Esophagus squamous epithelium (tissue), 5 donors: ENCODE data around the gene PTPRD. TPM values are rescaled to one million over a fixed set of nuclear protein-coding genes. Genes with fewer than 3 reads are reported as not detected.

Experiments
- DNase-seq: peaks from one replicate; lab custom pipeline; 2025; lab: John Stamatoyannopoulos, UW
- H3K27ac ChIP-seq, 4 donors: fragments of 200-600 bp; sonication (generic); one replicate each; pipeline ENCODE4 v1.5.1; 2016 to 2019; ENCODE audit warnings: mild to moderate bottlenecking in 1 of 4
- H3K27me3 ChIP-seq, 4 donors: fragments of 200-600 bp; sonication (generic); 1 replicate in 3 of 4; 2 replicates in 1 of 4; pipeline versions ENCODE4 v1.5.1 to v1.6.0; 2017 to 2021; ENCODE audit warnings: antibody characterized with exemption in 1 of 4
- H3K36me3 ChIP-seq, 3 donors: fragments of 200-600 bp; sonication (generic); one replicate each; pipeline ENCODE4 v1.5.1; 2016 to 2019
- H3K4me1 ChIP-seq, 3 donors: fragments of 200-600 bp; sonication (generic); one replicate each; pipeline ENCODE4 v1.5.1; 2017 to 2019
- H3K4me3 ChIP-seq, 4 donors: fragments of 200-600 bp; sonication (generic); 1 replicate in 3 of 4; 2 replicates in 1 of 4; pipeline ENCODE4 v1.5.1; 2016 to 2019; ENCODE audit warnings: mild to moderate bottlenecking in 2 of 4, moderate library complexity in 1 of 4
- H3K9me3 ChIP-seq, 3 donors: fragments of 200-600 bp; sonication (generic); one replicate each; pipeline ENCODE4 v1.5.1; 2016 to 2019
- POLR2A ChIP-seq, 4 donors: fragments of 450-650 bp; IDR thresholded peaks; one replicate each; pipeline ENCODE4 v1.6.1; 2017; ENCODE audit warnings: antibody characterized with exemption in 4 of 4, mild to moderate bottlenecking in 4 of 4, moderate library complexity in 3 of 4
- WGBS, 2 donors: methylation state at CpG; one replicate each; pipeline ENCODE4 v1.1.5; 2018; 5-methylcytosine and 5-hydroxymethylcytosine counted together
- intact Hi-C: fragments of 100-400 bp; cut with DNase I; formaldehyde crosslinking; loops from one replicate; pipeline ENCODE4 v1.15.0; 2022
- total RNA-seq, 4 donors: library from RNA; depleted of rRNA; stranded (reverse); fragments of >200 nt; gene quantifications; one replicate each; pipeline ENCODE4 v1.1.0, GENCODE V29; 2016
- TF ChIP-seq, protein P1 (sequence below), 6 experiments: fragments of 450-650 bp in 4 of 6; fragments of 200-600 bp in 2 of 6; sonication (generic) in 2 of 6; IDR thresholded peaks; one replicate each; pipeline ENCODE4 v1.5.1; 2016 to 2019; ENCODE audit warnings: antibody characterized with exemption in 6 of 6, mild to moderate bottlenecking in 4 of 6, moderate library complexity in 4 of 6
- donor health status: DM: yes; HTN: yes; CAD: no.

PTPRD gene
- total RNA-seq, 4 donors from 2014 or later: 0.23 to 16.3 (median 6.6) TPM

- TF ChIP-seq POLR2A (IDR thresholded peaks at IDR 0.05): no peak
- TF ChIP-seq, protein P1, sequence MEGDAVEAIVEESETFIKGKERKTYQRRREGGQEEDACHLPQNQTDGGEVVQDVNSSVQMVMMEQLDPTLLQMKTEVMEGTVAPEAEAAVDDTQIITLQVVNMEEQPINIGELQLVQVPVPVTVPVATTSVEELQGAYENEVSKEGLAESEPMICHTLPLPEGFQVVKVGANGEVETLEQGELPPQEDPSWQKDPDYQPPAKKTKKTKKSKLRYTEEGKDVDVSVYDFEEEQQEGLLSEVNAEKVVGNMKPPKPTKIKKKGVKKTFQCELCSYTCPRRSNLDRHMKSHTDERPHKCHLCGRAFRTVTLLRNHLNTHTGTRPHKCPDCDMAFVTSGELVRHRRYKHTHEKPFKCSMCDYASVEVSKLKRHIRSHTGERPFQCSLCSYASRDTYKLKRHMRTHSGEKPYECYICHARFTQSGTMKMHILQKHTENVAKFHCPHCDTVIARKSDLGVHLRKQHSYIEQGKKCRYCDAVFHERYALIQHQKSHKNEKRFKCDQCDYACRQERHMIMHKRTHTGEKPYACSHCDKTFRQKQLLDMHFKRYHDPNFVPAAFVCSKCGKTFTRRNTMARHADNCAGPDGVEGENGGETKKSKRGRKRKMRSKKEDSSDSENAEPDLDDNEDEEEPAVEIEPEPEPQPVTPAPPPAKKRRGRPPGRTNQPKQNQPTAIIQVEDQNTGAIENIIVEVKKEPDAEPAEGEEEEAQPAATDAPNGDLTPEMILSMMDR (IDR thresholded peaks at IDR 0.05): no peak
- Histone ChIP-seq H3K4me1 (no peaks in the 10 kb centered on the region), H3K27me3 (no peaks in the 10 kb centered on the region), H3K36me3 (no peaks in the 10 kb centered on the region), H3K4me3 (no peak overlapping the region), H3K27ac (no peak overlapping the region), H3K9me3 (no peaks in the 10 kb centered on the region)
- WGBS, 2 donors: 55 to 73% methylated on average over 1 of the region's 1 CpG
- DNase-seq: no peak
- intact Hi-C loops: no loop called here
These were observed 1741.4 kb downstream of the PTPRD start for GRCh38 chr9:8871396-8871795.

DNA sequence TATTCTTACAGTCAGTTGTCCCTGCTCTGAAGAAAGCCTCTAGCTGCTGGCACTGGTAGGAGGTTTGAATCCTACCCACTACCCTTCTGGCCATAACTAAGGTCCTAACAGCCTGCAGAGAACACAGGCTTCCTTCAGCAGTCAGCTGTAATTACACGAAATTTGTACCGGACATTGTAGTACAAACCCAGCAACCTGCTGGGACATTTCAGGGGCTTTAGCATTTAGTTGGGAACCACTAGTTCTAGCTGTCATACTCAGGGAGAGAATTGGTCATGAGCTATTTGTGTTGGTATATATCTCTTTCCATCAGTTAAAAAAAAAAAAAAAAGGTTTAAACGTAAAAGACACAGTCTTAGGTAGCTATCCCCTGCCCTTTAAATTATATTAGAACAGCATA is 1743.0 kb downstream of the PTPRD start:
- TF ChIP-seq, protein P1 (IDR thresholded peaks at IDR 0.05): no peak
- TF ChIP-seq POLR2A (IDR thresholded peaks at IDR 0.05): no peak
- Histone ChIP-seq H3K36me3 (no peaks in the 10 kb centered on the region), H3K4me1 (no peaks in the 10 kb centered on the region), H3K27ac (no peak overlapping the region), H3K27me3 (no peaks in the 10 kb centered on the region), H3K9me3 (no peaks in the 10 kb centered on the region), H3K4me3 (no peak overlapping the region)
- WGBS, 2 donors: 88 to 90% methylated on average over 3 of the region's 3 CpGs
- intact Hi-C loops: no loop called here
- DNase-seq: no peak

DNA sequence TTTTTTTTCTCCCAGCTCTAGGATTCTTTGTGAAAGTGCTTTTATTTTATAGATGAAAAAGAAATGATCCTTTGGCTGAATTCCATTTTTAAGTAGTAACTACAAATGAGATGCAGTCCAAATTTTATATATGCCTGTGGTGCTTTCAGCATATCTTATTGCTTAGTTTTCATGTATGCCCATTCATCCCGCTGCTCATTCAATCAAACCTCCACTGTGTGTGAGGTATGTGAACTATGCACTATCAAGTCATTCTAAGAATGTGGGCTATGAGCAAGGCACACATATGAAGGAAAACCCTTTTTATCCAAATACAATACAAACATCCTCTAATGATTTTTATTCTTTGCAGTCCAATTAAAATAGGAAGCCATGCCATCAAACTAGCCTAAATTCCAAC is 1744.2 kb downstream of the PTPRD start:
- intact Hi-C loops: no loop called here
- no peak for DNase-seq
- H3K9me3 ChIP-seq: no peaks in the 10 kb centered on the region
- no peak overlapping the region for H3K27ac ChIP-seq
- H3K27me3 ChIP-seq: no peaks in the 10 kb centered on the region
- WGBS, 2 donors: 85% methylated on average over 1 of the region's 1 CpG
- H3K4me1 ChIP-seq: no peaks in the 10 kb centered on the region
- H3K4me3 ChIP-seq: no peak overlapping the region
- TF ChIP-seq POLR2A (IDR thresholded peaks at IDR 0.05): no peak
- TF ChIP-seq, protein P1 (IDR thresholded peaks at IDR 0.05): no peak
- no peaks in the 10 kb centered on the region for H3K36me3 ChIP-seq

DNA sequence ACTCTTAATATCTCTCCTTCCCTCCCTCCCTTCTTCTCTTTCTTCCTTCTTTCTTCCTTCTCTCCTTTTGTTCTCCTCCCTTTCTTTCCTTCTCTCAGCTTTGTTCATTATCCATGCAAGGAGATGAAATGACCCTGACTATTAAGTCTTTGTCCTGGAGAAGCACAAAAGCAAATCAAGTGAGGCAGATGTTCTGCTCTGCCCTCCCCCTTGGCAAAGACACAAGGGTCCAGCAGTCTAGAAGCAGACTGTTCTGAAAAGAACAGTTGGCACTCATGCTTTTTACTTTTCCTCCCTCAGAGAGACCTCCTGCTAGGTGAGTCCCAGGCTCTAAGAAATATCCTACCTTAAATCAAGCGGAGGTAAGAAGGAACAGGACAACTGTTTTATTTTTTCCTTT is 1745.7 kb downstream of the PTPRD start:
- Histone ChIP-seq H3K36me3 (no peaks in the 10 kb centered on the region), H3K4me3 (no peak overlapping the region), H3K27ac (no peak overlapping the region), H3K4me1 (no peaks in the 10 kb centered on the region), H3K9me3 (no peaks in the 10 kb centered on the region), H3K27me3 (no peaks in the 10 kb centered on the region)
- no peak for DNase-seq
- TF ChIP-seq, protein P1 (IDR thresholded peaks at IDR 0.05): no peak
- TF ChIP-seq POLR2A (IDR thresholded peaks at IDR 0.05): no peak
- intact Hi-C loops: no loop called here
- WGBS, 2 donors: 94 to 100% methylated on average over 1 of the region's 1 CpG

DNA sequence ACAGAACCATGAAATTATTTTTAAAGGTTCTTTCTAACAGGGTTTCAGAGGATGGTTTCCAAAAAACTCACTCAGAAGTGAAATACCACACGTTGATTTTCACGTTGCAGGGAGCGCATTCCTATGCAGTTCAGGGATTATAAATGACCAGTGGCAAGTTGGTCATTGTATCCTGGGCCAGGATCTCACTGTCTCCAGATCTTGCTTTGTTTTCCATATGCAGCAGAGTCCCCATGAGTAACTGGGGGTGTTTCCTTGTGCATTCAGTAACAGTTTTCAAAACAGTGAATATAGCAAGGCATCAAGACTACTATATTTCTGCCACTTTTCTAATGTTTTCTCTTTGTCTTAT is 1748.3 kb downstream of the PTPRD start:
- Histone ChIP-seq H3K4me3 (no peak overlapping the region), H3K36me3 (no peaks in the 10 kb centered on the region), H3K9me3 (no peaks in the 10 kb centered on the region), H3K27ac (no peak overlapping the region), H3K4me1 (no peaks in the 10 kb centered on the region), H3K27me3 (peaks cover 0 to 5% (median 0%) of the 10 kb centered on the region in 4 donors)
- WGBS, 2 donors: 35 to 39% methylated on average over 3 of the region's 3 CpGs
- TF ChIP-seq, protein P1 (IDR thresholded peaks at IDR 0.05): no peak
- no peak for TF ChIP-seq POLR2A (IDR thresholded peaks at IDR 0.05)
- DNase-seq: no peak
- intact Hi-C loops: no loop called here
